Loucy (cell line): ENCODE measurements around the gene WTAP.
A peak's percentile ranks its signal among the peaks of the same experiment; 100 is the strongest.

Experiments
- H2AFZ ChIP-seq: fragments of 200-600 bp; sonication (generic); 2 replicates; pipeline ENCODE4 v1.6.0; 2016; ENCODE audit warnings: antibody characterized with exemption, mild to moderate bottlenecking, low read length, moderate library complexity
- H3F3A ChIP-seq: fragments of 200-600 bp; 2 replicates; pipeline ENCODE4 v1.6.0; 2016; ENCODE audit warnings: antibody characterized with exemption, low read depth, mild to moderate bottlenecking
- H3K27me3 ChIP-seq: fragments of 200-600 bp; sonication (generic); 2 replicates; pipeline ENCODE4 v1.6.1; 2014; ENCODE audit warnings: low read length, mild to moderate bottlenecking; ENCODE audit not compliant: insufficient read depth, poor library complexity, severe bottlenecking
- H3K36me3 ChIP-seq: fragments of 200-600 bp; sonication (generic); 2 replicates; pipeline ENCODE4 v1.6.1; 2016; ENCODE audit warnings: low read length; ENCODE audit not compliant: insufficient read depth
- H3K4me1 ChIP-seq: fragments of 200-600 bp; sonication (generic); 2 replicates; pipeline ENCODE4 v1.5.1; 2014; ENCODE audit warnings: low read length, mild to moderate bottlenecking; ENCODE audit not compliant: insufficient read depth, poor library complexity, severe bottlenecking
- H3K4me2 ChIP-seq: fragments of 200-600 bp; sonication (generic); 2 replicates; pipeline ENCODE4 v1.6.0; 2014; ENCODE audit warnings: antibody characterized with exemption, low read length, low read depth, mild to moderate bottlenecking; ENCODE audit not compliant: poor library complexity, severe bottlenecking
- H3K4me3 ChIP-seq: fragments of 200-600 bp; sonication (generic); 2 replicates; pipeline ENCODE4 v1.5.1; 2014; ENCODE audit warnings: low read length, mild to moderate bottlenecking, mixed read lengths; ENCODE audit not compliant: poor library complexity, severe bottlenecking
- H3K79me2 ChIP-seq: fragments of 200-600 bp; sonication (generic); 2 replicates; pipeline ENCODE4 v1.6.1; 2014; ENCODE audit warnings: low read length; ENCODE audit not compliant: insufficient read depth
- H3K9ac ChIP-seq: fragments of 200-600 bp; sonication (generic); 2 replicates; pipeline ENCODE4 v1.6.0; 2014; ENCODE audit warnings: mild to moderate bottlenecking, low read depth, low read length, moderate library complexity; ENCODE audit not compliant: poor library complexity, severe bottlenecking
- H3K9me2 ChIP-seq: fragments of 200-600 bp; sonication (generic); replicated peaks from 2 replicates; pipeline ENCODE4 v1.6.1; 2016; ENCODE audit warnings: low read depth, low read length, mixed read lengths
- H3K9me3 ChIP-seq: fragments of 200-600 bp; sonication (generic); 2 replicates; pipeline ENCODE4 v1.6.1; 2014; ENCODE audit warnings: mild to moderate bottlenecking, antibody characterized with exemption, low read length, low read depth; ENCODE audit not compliant: insufficient read depth
- H4K20me1 ChIP-seq: fragments of 200-600 bp; sonication (generic); 2 replicates; pipeline ENCODE4 v1.6.0; 2014; ENCODE audit warnings: antibody characterized with exemption, low read length, mild to moderate bottlenecking; ENCODE audit not compliant: insufficient read depth, poor library complexity, severe bottlenecking
- CTCF ChIP-seq: fragments of 200-600 bp; sonication (generic); conservative IDR thresholded peaks from 2 replicates; pipeline ENCODE4 v1.5.1; 2014; ENCODE audit warnings: mild to moderate bottlenecking, antibody characterized with exemption, low read length
- EZH2phosphoT487 ChIP-seq: fragments of 200-600 bp; IDR thresholded peaks from 2 replicates; pipeline ENCODE4 v1.6.1; 2018; ENCODE audit warnings: antibody characterized with exemption, mild to moderate bottlenecking, moderate library complexity, borderline replicate concordance

WTAP gene

GRCh38 chr6:159726918-159727716 is at the start of gene WTAP:
WTAP (plus strand) TSS chr6:159727506; CDS start chr6:159736266, 8,760 bp downstream.
- TF ChIP-seq CTCF (no peak), EZH2phosphoT487 (no peak)
- H4K20me1 ChIP-seq = peaks cover 44% of the 10 kb centered on the region
- H3K9me2 ChIP-seq = no peaks in the 10 kb centered on the region
- peaks cover 42% of the 10 kb centered on the region for H3K4me1 ChIP-seq
- H3K9me3 ChIP-seq = peaks cover 5% of the 10 kb centered on the region; the same call in 1 of the 2 replicates
- H2AFZ ChIP-seq = peak within 1 kb of the TSS; percentile 91
- no peaks in the 10 kb centered on the region for H3K36me3 ChIP-seq
- peaks cover 93% of the 10 kb centered on the region for H3K79me2 ChIP-seq
- peak within 1 kb of the TSS; percentile 97 for H3K4me2 ChIP-seq
- H3K27me3 ChIP-seq = no peaks in the 10 kb centered on the region
- 0 out of 2 replicates have a peak, but pooled peaks cover 2% of the 10 kb centered on the region for H3F3A ChIP-seq
- peak within 1 kb of the TSS; percentile 99 for H3K4me3 ChIP-seq
- peak within 1 kb of the TSS; percentile 99 for H3K9ac ChIP-seq

- Histone ChIP-seq H3K9me2 (no peaks in the 10 kb centered on the region), H3F3A (no peaks in the 10 kb centered on the region), H3K27me3 (no peaks in the 10 kb centered on the region), H4K20me1 (no peaks in the 10 kb centered on the region), H3K79me2 (peaks cover 5% of the 10 kb centered on the region), H3K4me3 (no peak overlapping the region), H3K9me3 (no peaks in the 10 kb centered on the region), H3K4me2 (no peak overlapping the region), H2AFZ (no peak overlapping the region), H3K9ac (no peak overlapping the region), H3K4me1 (peaks cover 26% of the 10 kb centered on the region), H3K36me3 (no peaks in the 10 kb centered on the region; the same call in 1 of the 2 replicates)
- no peak for TF ChIP-seq EZH2phosphoT487
- no peak for TF ChIP-seq CTCF
Measured at GRCh38 chr6:159677506-159678165, 49.7 kb upstream of the WTAP start.

- Histone ChIP-seq H3K4me2 (no peak overlapping the region), H3K9me3 (no peaks in the 10 kb centered on the region), H3K9ac (no peak overlapping the region), H4K20me1 (no peaks in the 10 kb centered on the region), H3K4me3 (no peak overlapping the region), H3K36me3 (peaks cover 2% of the 10 kb centered on the region; the same call in 1 of the 2 replicates), H3K4me1 (peaks cover 30% of the 10 kb centered on the region), H3F3A (no peaks in the 10 kb centered on the region), H3K9me2 (no peaks in the 10 kb centered on the region), H3K27me3 (no peaks in the 10 kb centered on the region), H2AFZ (no peak overlapping the region), H3K79me2 (peaks cover 5% of the 10 kb centered on the region)
- no peak for TF ChIP-seq CTCF
- no peak for TF ChIP-seq EZH2phosphoT487
Measured at GRCh38 chr6:159678574-159678973, 48.7 kb upstream of the WTAP start.
